ENCODE measurements around the gene GALNT10.

- TF ChIP-seq CTCF (IDR thresholded peaks at IDR 0.05; ENCODE audit: insufficient read depth, low read depth, low read length) = no peak
- no peak for TF ChIP-seq EZH2 (IDR thresholded peaks at IDR 0.05; ENCODE audit: insufficient read depth, low read length)
Observed at GRCh38 chr5:154168395-154168794, 22.1 kb upstream of the GALNT10 start.
